Heart left ventricle (tissue), 16 donors: ENCODE data around the gene KRT76. TPM values are rescaled to one million over a fixed set of nuclear protein-coding genes. Genes with fewer than 3 reads are reported as not detected.
"Not testable (repeated sequence)": the region's sequence is repeated elsewhere in the genome, so short reads cannot be mapped to it uniquely, and the experiment has no call there.

Experiments used
- ATAC-seq, 4 donors: fragments of 200-7000 bp; cut with Tn5 transposase; one replicate each; pipeline ENCODE4 v1.9.1; 2020 to 2022; ENCODE audit warnings: moderate library complexity in 4 of 4, mild to moderate bottlenecking in 3 of 4, moderate number of reproducible peaks in 1 of 4
- DNase-seq, 5 donors: peaks; one replicate each; pipeline ENCODE4 v3.0.0-alpha.2; 2020
- H3K27ac ChIP-seq, 12 donors: fragments of 200-600 bp; sonication (generic) in 4 of 12; one replicate each; pipeline versions ENCODE4 v1.5.0 to v1.8.0; 2016 to 2022; ENCODE audit warnings: mild to moderate bottlenecking in 2 of 12
- H3K27me3 ChIP-seq, 9 donors: fragments of 200-600 bp; sonication (generic) in 2 of 9; one replicate each; pipeline versions ENCODE4 v1.5.1 to v1.8.0; 2016 to 2022; ENCODE audit warnings: mild to moderate bottlenecking in 3 of 9
- H3K36me3 ChIP-seq, 9 donors: fragments of 200-600 bp; sonication (generic) in 2 of 9; one replicate each; pipeline versions ENCODE4 v1.5.0 to v1.8.0; 2018 to 2022; ENCODE audit warnings: mild to moderate bottlenecking in 2 of 9
- H3K4me1 ChIP-seq, 12 donors: fragments of 200-600 bp; sonication (generic) in 4 of 12; one replicate each; pipeline versions ENCODE4 v1.5.0 to v1.8.0; 2016 to 2022; ENCODE audit warnings: mild to moderate bottlenecking in 3 of 12
- H3K4me3 ChIP-seq, 12 donors: fragments of 200-600 bp; sonication (generic) in 4 of 12; one replicate each; pipeline versions ENCODE4 v1.5.0 to v1.8.0; 2017 to 2022; ENCODE audit warnings: mild to moderate bottlenecking in 9 of 12, moderate library complexity in 4 of 12
- H3K9me3 ChIP-seq, 12 donors: fragments of 200-600 bp; sonication (generic) in 4 of 12; one replicate each; pipeline versions ENCODE4 v1.5.0 to v1.8.0; 2016 to 2022; ENCODE audit warnings: mild to moderate bottlenecking in 1 of 12
- CTCF ChIP-seq, 12 donors: fragments of 200-600 bp; sonication (generic) in 4 of 12; IDR thresholded peaks; one replicate each; pipeline versions ENCODE4 v1.5.0 to v1.8.0; 2018 to 2022; ENCODE audit warnings: antibody characterized with exemption in 12 of 12, mild to moderate bottlenecking in 5 of 12
- POLR2A ChIP-seq, 2 donors: fragments of 450-650 bp; IDR thresholded peaks; one replicate each; pipeline ENCODE4 v1.6.1; 2017; ENCODE audit warnings: antibody characterized with exemption in 2 of 2, mild to moderate bottlenecking in 2 of 2, moderate library complexity in 2 of 2
- WGBS, 4 donors: extraction: QIAGEN DNeasy Blood & Tissue Kit in 2 of 4; methylation state at CpG; one replicate each; pipeline versions ENCODE4 v1.1.5 to v1.1.7; 2013 to 2018; 5-methylcytosine and 5-hydroxymethylcytosine counted together
- intact Hi-C, 10 donors: fragments of 100-400 bp; cut with DNase I; formaldehyde crosslinking; loops; one replicate each; pipeline versions ENCODE4 v1.11.1 to v1.14.2; 2022
- polyA plus RNA-seq, 2 donors: library from polyadenylated mRNA; stranded (reverse); fragments of 200-250 nt; gene quantifications; one replicate each; pipeline ENCODE4 v1.2.3, GENCODE V29; 2013
- total RNA-seq, 9 donors: library from RNA; depleted of rRNA in 2 of 9; stranded (reverse); fragments of >200 nt in 2 of 9; fragmentation: NEBNext Ultra II Directional in 3 of 9; extraction: Animal tissue kit (Norgen Biotek cat#: 25700) in 3 of 9; gene quantifications; one replicate each; pipeline versions ENCODE4 v1.1.0 to v1.2.4, GENCODE V29; 2016 to 2023
- donor health status: ischemic (EF 13 %, LVEDD 7.1; RV severe dilation, severe dysfunction).
- donor health status: healthy with polysubstance abuse.
- donor health status: DM: no; HTN: yes; CAD: no.
- donor health status: DM: no; HTN: no; CAD: no.
- donor health status: ischemic (EF 25% LVEDD 6.9; RV normal size, moderate dysfunction).
- donor health status: ischemic (EF 25% LVEDD 5.7; RV mildly dilated, moderate dysfunction).
- donor health status: healthy.
- donor health status: DM: yes; HTN: yes; CAD: no.
- donor health status: ischemic (EF 35%, LVEDD 5.7; RV mildly dilated, moderate dysfunction).
- donor health status: nonischemic (EF 11% LVEDD 7.7; RV severe dilation, severe dysfunction).
- donor health status: DM: yes; HTN: yes; CAD: no.
- donor health status: PGD.
- donor health status: ischemic (EF 29% LVEDD 5.4; RV normal size, mild dysfunction).
- donor health status: nonischemic (EF 23%, LVEDD 6.1; RV moderate dilation, normal function).

The KRT76 gene
- total and polyA plus RNA-seq, 11 donors: not detected

DNA sequence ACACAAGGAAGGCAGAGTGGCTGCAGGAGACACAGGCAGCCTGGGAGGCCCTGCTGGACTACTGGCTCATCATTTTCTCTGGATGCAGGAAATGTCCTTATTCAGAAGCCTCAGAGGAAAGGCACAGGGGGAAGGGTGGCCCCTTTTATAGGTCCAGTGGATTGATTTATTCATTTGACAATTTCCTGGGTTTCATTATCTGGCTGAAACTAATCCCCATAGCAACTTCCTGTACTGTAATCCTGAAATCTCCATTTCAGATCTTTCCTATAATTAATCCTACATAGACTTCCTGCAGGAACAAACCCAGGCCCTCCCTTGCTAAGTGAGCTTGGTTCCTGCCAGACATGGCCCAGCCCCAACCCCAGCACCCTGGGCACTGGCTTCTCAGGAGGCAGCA, 23.0 kb downstream of the KRT76 start:
- Histone ChIP-seq H3K9me3 (no peaks in the 10 kb centered on the region), H3K36me3 (no peaks in the 10 kb centered on the region), H3K27me3 (peaks cover 0 to 28% (median 11%) of the 10 kb centered on the region in 9 donors), H3K4me1 (no peaks in the 10 kb centered on the region), H3K27ac (no peak overlapping the region), H3K4me3 (no peak overlapping the region)
- no peak for ATAC-seq
- no peak for DNase-seq
- TF ChIP-seq CTCF (IDR thresholded peaks at IDR 0.05) (no peak), POLR2A (IDR thresholded peaks at IDR 0.05) (no peak)
- intact Hi-C loops: no loop called here

DNA sequence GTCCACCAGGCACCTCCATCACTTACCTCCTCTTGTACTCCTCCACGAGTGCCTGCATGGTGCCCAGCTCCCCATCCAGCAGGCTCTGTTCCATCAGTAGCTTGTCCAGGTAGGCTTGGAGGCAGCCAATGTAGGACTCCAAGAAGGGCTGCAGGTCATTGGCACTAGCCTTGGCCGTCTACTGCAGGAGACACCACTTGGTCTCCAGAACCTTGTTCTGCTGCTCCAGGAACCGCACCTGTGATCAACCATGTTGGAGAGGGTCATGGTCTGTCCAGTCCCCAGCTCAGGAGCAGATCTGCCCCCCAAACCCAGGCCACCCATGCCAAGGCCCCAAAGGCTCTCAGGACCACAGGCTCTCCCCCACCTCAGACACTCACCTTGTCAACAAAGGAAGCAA, 23.9 kb downstream of the KRT76 start:
- H3K36me3 ChIP-seq: no peaks in the 10 kb centered on the region
- DNase-seq (no peak), ATAC-seq (no peak)
- no peaks in the 10 kb centered on the region for H3K4me1 ChIP-seq
- no peak overlapping the region for H3K27ac ChIP-seq
- H3K27me3 ChIP-seq: peaks cover 0 to 25% (median 8%) of the 10 kb centered on the region in 9 donors
- intact Hi-C loops: no loop called here
- WGBS, 4 donors: 70 to 88% (median 83%) methylated on average over 3 of the region's 3 CpGs
- H3K4me3 ChIP-seq: no peak overlapping the region
- no peaks in the 10 kb centered on the region for H3K9me3 ChIP-seq
- TF ChIP-seq POLR2A (IDR thresholded peaks at IDR 0.05): no peak
- TF ChIP-seq CTCF (IDR thresholded peaks at IDR 0.05): no peak

DNA sequence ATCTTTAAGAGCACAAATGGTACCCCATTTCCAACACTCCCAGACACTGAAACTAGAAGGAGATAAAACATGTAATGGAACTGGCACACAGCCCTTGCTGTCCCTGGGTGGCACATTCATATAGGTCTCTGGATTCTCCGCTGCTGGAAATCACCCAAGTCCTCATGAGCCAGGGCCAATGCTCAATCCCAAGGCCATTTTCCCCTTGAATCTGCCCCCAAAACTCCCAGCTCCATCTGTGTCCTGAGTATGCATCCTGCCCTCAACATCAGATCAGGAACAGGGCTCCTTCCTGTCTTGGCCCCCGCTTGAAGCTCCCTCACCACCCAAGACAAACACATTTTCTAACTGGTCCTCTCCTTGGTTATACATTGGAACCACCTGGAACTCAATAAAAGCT, 24.6 kb downstream of the KRT76 start:
- Histone ChIP-seq H3K27me3 (peaks cover 0 to 18% (median 7%) of the 10 kb centered on the region in 9 donors), H3K36me3 (no peaks in the 10 kb centered on the region), H3K27ac (no peak overlapping the region), H3K4me3 (no peak overlapping the region), H3K9me3 (no peaks in the 10 kb centered on the region), H3K4me1 (no peaks in the 10 kb centered on the region)
- WGBS, 4 donors: 77 to 83% (median 78%) methylated on average over 2 of the region's 2 CpGs
- DNase-seq (no peak), ATAC-seq (no peak)
- TF ChIP-seq CTCF (IDR thresholded peaks at IDR 0.05) (no peak), POLR2A (IDR thresholded peaks at IDR 0.05) (no peak)
- intact Hi-C loops: no loop called here

DNA sequence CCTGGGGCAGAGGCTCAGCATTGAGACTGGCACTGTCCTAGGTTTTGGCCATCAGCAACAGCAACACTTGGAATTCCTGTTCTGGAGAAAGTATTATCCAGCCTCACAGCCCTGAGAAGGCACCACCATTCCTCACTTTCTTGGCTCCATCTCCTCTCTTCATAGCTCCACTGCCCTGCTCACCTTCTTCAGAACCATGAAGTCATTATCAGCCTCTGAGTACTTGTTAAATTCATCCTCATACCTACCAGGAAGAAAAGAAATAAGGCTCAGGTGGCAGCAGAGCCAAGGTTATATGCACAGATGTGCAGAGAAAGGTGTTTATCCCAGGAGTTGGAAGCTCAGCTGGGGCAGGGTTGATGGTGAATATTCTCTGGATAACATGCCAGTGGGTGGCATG, 25.4 kb downstream of the KRT76 start:
- Histone ChIP-seq H3K9me3 (no peaks in the 10 kb centered on the region), H3K4me1 (no peaks in the 10 kb centered on the region), H3K36me3 (no peaks in the 10 kb centered on the region), H3K4me3 (no peak overlapping the region), H3K27ac (no peak overlapping the region), H3K27me3 (peaks cover 0 to 22% (median 5%) of the 10 kb centered on the region in 9 donors)
- ATAC-seq: no peak
- no peak for DNase-seq
- intact Hi-C loops: no loop called here
- TF ChIP-seq CTCF (IDR thresholded peaks at IDR 0.05) (no peak), POLR2A (IDR thresholded peaks at IDR 0.05) (no peak)

DNA sequence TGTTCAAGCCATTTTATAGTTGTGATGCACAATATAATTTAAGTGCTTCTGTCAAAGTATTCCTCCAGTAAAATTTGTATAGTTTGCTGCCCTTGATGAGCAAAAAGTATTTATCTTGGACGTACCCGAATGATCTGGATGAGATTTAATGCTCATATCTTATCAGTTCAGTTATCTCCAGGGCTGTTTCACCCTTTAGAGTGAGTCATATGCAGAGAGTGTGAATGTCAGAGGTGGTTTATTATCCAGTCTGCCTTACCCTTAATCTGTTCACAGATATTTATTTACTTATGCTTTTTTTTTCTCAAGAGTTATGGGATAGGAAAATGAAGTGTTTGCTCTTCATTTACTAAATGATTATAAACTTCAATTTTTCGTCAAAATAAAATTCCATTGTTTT, 26.6 kb downstream of the KRT76 start:
- H3K36me3 ChIP-seq, H3K27ac ChIP-seq, H3K4me1 ChIP-seq, DNase-seq, H3K4me3 ChIP-seq, intact Hi-C loops, ATAC-seq, H3K9me3 ChIP-seq: not testable (repeated sequence)
- H3K27me3 ChIP-seq: peaks cover 0 to 28% (median 4%) of the 10 kb centered on the region in 9 donors
- 50 to 55% (median 53%) methylated on average over 3 of the region's 3 CpGs for WGBS, 4 donors
